Activated T-helper 1 cell treated with Interleukin-2 at 50 U/mL for 16 hours (primary cell): ENCODE results near the gene RIMS4.

Experiments used
- DNase-seq: peaks from one replicate; pipeline ENCODE4 v3.0.0-alpha.2; 2020; ENCODE audit warnings: low read depth

Gene RIMS4

DNA sequence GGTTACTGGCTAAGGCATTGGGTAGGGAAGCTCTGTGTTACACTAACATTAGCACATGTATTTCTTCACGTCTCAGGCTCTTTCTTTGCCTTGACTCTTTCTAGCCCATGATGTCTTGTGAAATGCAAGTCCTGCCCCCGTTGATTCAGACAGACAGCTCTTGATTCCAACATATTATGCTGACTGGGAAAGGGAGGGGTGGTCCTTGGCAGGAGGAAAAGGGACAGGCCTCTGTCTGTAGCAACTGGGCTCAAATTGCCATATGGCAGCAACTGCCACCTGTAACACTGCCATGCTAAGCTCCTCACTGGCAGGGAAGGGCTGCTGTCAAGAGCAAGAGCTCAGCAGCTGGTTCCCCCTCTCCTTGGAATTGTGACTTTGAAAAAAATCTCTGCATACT is 70.4 kb downstream of the RIMS4 start:
- DNase-seq: no peak

DNA sequence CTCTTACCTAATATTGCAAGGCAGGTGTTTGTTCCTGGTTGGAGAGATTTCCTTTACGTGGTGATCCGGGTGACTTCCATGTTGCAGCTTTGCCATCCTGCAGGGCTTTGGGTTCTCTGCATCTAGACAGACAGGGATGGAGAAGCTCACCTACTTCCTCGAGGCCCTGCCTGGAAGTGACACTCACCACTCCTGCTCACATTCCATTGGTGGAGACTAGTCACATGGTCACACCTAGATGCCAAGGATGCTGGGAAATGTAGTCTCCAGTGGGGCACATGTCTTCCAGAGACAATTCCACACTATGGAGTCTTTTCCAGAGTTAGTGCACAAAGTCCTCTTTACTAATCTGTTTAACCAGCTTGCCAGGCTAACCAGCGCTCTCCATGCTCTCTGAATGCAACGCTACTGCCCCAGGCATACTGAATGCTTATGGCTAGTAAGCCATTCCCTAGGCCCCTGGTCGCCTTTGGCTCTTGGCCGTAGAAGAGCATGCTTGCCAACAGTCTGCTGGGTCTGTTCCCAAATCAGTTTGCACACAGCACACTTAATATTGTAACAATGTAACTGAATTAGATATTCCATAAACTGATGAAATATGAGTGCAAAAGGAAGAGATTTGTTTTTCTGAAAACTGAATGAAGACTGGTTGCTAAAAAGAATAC is 71.4 kb downstream of the RIMS4 start:
- DNase-seq: no peak

DNA sequence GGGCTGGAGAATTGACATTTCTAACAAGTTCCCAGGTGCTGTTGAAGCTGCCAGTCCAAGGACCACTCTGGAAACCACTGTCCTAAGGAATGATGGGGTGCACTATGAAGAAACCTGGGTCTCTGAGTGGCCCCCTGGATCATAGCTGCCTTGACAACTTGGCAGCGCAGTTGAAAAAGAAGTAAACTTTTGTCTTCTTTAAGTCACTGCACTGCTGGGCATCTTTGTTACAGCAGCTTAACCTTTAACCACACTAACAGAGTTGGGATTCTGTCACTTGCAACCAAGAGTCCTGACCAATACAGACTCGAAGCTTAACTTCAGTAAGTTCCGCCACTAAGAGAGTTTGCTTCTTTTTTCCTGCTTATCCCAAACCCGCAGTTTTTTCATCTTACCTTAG is 73.2 kb downstream of the RIMS4 start:
- no peak for DNase-seq

DNA sequence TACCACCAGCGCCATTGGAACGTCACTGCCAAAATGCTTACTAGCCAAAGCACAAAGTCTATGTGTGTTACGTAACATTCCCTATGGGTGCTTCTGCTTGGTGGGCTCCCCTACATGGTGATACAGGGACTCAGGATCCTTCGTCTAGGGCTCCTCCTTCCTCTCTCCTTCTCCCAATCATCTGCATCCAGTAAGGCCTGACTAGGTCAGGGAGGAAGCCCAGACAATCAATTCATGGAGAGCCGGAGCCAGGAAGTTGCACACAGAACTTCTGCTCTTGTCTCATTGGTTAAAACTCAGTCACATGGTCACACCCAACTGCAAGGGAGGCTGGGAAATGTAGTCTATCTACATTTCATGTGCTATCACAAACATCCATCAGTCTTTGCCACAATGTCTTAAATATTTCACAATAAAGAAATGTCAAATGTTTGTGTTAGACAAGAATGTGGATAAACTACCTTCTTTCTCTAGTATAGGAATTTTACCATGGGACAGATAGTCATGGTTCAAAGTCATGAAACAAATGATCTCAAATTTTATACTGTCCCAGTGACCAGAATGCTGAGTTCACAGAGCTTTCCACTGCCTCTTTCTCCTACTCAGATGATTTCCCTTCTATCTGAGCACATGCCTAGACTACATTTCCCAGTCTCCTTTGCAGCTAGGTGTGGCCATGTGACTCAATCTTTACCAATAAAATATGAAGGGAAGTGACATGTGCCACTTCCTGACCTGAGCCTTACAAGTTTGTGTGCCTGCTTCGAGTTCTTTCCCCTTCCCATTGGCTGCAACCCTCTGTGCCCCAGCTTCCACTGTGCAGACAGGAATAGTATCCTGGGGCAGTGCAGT is 74.0 kb downstream of the RIMS4 start:
- no peak for DNase-seq

DNA sequence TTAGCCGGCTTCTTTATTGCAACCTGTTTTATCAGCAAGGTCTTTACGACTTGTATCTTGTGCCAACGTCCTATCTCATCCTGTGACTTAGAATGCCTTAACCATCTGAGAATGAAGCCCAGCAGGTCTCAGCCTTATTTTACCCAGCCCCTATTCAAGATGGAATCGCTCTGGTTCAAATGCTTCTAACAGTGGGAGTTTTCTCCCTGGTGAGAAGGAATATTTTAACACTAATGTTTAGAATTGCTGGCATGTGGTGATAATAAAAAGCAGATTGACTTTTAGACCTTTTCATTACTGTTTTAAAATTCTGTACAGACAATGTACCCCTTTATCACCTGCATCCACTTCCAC is 74.6 kb downstream of the RIMS4 start:
- DNase-seq: no peak

DNA sequence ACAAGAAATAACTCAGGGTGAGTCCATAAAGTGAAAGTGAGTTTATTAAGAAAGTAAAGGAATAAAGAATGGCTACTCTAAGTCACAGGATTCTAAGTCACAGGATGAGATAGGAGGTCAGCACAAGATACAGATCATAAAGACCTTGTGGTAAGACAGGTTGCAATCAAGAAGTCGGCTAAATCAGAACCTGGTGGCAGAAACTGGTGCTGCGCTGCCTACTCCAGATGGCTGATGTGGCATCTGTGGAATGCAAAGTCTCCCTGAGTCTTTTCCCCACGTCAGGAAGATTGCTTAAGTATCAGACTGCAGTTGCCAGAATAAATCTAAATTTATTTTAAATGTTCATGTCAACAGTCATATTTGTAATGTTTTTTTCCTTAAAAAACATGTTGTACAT is 75.4 kb downstream of the RIMS4 start:
- no peak for DNase-seq

DNA sequence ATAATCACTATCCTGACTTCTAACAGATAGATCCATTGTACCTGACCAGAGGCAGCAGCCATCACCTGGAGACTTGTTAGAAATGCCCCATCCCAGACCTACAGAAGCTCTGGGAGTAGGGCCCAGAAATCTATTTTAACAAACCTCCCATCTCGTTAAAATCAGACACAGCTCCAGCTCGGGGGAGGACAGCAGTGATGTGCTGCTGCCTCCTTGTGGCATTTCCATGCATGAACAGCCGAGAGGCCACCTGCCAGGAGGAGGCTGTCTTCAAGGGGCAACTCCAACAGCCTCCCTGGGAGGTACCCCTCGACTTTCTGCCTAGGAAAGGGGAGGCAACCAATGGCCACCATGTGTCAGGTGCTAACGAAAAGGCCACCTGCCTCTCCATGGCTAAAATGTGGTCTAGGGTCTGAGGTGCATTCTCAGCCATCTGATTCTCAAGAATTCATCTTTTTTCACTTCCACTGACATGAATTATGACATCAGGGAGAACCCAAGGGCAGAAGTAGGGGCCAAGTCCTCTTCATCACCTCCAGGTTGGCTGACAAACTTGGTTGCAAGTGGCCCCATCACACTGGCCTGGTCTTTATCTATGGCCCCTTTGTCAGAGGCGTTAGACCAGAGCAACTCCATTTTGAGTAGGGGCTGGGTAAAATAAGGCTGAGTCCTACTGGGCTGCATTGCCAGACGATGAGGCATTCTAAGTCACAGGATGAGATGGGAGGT is 76.8 kb downstream of the RIMS4 start:
- DNase-seq: peak; percentile 16

DNA sequence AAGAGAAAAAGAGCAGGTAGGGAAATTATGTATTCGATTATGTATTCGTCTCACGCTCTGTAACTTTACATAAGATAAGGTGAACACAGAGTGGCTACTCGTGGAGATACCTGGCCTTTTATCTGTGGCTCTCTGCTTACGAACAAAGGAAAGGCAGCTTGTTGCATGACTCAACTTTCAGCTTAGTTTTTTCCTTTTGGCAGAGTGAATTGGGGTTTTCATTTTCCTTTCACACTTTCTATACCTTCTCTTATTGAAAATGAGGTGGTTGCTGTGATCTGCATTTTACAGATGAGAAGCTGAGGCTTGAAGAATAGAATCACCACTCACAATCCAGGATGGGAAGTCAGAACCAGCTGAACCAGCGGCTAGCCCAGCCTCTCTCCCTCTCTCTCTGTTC is 78.0 kb downstream of the RIMS4 start:
- no peak for DNase-seq

DNA sequence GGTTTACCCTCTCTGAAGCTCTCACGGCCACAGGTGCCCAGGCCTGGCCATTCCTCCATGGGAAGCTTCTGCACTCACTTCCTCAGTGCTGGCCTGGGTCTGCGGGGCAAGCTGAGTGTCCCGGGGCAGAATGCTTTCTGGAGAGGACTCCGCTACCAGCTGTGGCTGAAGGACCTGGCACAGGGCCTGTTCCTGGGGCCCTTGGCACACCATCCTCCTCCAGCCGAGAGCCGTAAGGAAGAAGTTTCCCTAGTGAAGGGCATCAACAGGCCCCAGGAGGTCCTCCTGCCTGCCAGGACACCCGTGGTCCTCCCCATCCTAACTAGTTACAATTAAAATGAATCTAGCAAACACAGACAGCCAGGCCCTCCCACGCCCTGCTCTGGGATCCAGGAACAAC is 78.7 kb downstream of the RIMS4 start:
- DNase-seq: no peak

DNA sequence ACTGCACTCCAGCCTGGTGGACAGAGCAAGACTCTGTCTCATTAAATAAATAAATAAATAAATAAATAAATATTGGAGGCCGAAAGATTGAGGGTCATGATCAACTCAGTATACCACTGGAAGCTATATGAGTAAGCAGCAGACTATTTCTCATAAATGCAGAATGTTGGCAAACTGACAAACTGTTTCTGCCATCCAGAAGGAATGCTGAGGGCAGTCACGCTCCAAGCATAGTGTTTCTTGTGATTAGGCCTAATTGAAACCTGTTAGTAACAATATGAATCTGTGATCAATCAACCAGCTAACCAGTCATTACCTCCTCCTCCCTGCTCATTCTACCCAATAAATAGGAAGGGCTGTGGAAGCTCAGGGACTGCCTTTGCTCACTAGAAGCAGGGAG is 79.9 kb downstream of the RIMS4 start:
- DNase-seq: no peak

DNA sequence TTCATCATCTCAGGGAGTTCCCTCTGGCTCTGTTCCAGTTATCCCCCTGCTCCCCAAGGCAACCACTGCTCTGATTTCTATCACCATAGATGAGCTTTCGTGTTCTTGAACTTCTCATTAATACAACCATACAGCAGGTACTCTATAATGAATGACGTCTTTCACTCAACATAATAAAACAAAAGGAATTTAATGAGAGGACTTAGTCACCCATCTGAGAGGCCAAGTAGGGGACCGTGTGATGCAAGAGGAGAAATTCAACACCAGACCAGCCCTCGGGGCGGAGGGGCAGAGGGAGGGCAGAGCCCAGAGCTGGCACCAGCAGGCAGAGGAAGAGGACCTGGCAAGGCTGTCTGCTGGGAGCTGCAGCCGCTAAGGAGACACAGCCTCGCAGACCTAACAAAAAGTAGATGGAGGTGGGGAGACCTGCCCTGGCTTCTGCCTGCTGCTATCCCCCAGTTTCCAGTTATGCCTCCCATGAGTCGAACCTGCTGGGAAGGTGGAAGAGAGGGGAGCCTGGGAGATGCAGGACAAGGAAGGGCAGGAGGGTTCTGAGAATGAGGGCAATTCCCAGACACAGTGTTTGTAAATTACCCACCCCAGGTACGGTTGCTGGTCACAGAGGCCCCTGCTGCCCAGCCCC is 81.4 kb downstream of the RIMS4 start:
- no peak for DNase-seq

DNA sequence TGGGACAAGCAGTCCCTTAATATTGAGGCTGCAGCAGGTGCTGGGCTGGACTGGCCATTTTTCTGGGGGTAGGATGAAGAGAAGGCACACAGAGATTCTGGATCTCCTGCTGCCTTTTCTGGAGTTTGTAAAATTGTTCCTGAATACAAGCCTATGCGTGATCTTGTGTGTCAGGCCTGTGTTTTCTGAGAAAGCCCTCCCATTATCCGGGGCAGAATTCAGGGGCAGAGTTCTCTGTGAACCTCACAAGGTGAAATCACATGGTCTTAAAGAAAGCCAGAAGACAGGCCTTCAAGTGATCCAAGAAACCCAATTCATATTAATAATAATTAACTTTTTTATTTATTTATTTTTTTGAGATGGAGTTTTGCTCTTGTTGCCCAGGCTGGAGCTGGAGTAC is 82.7 kb downstream of the RIMS4 start:
- DNase-seq: no peak

DNA sequence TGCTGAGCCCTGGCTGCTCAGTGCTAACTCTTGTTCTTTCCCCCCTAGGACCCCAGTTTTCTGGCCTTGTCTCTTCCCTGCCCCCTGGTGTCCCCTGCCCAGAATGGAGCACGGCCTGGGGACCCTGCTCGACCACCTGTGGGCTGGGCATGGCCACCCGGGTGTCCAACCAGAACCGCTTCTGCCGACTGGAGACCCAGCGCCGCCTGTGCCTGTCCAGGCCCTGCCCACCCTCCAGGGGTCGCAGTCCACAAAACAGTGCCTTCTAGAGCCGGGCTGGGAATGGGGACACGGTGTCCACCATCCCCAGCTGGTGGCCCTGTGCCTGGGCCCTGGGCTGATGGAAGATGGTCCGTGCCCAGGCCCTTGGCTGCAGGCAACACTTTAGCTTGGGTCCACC is 83.3 kb downstream of the RIMS4 start:
- no peak for DNase-seq

DNA sequence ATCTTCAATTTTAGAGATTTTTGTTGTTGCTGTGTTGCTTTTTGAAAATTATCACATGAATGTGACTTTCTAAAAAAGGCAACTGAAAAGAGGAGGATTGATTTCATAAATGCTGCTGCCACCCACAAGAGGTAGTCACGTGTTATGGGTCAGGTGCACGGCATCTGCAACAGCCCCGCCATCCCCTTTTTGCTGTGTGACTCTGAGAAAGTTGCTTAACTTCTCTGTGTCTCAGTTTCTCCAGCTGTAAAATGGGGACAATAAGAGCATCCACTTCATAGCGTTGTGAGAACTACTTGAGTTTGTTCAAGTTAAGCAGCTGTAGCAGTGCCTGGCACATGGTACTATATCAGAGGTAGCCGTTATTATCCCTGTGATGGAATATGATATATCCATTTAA is 84.5 kb downstream of the RIMS4 start:
- DNase-seq: no peak

DNA sequence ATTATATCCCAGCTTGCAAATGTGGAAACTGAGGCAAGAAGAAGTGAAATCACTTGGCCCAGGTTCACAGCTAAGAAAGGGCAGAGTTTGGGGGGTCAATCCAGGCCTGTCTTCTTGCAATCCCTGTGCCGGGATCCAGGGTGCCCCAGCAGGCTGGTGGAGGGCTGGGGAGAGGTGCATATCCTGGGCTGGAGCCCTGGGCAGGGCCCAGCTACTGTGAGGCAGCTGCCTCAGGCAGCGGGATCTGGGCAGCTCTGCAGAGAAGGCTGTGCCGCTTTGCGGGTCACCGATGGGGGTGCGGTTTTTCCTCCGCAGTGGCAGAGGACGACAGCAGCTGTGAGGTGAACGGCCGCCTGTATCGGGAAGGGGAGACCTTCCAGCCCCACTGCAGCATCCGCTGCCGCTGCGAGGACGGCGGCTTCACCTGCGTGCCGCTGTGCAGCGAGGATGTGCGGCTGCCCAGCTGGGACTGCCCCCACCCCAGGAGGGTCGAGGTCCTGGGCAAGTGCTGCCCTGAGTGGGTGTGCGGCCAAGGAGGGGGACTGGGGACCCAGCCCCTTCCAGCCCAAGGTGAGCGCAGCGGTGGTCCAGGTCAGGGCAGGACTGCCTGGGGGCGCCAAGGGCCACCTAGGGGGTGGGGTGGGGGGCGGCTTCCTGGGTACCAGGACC is 85.8 kb downstream of the RIMS4 start:
- no peak for DNase-seq

DNA sequence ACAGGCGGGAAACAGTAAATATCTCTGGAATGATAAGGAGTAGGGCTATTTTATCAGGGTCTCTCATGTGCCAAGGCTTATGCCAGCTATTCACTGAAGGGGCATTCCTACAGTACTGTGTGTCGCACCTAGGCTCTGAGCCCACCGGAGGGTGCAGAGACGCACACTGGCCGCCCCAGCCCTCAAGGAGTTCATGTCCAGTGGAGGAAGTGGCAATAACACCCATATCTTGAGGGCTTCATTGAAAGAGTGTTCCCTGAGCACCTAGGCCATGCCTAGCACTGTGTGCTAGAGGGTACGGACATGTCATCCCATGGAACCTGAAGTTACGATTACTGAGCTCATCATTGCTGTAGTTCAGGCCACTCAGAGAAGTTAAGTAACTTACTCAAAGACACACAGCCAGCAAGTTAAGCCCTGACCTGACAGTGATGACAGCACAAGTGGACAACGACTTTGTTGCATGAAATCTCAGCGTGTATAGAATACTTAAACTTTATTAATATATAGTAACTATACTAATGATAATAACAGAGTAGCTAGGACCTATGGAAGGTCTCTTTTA is 86.5 kb downstream of the RIMS4 start:
- DNase-seq: no peak

DNA sequence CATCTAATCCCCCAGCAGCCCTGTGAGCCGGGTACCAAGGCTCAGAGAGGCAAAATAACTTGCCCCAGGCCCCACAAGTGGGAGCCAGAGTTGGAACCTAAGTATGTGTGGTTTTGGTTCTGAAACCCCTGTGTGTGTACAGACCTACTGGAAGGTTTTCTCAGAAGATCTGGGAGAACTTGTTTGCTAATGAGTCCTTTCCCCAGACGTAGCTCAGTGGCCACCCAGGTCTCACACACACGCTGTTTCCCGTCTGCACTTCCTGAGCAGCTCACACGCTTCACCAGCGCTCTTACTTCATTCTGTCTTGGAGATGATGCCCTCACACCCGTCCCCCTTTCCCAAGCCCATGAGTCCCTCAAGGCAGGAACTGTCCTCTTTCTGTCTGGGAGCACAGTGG is 87.0 kb downstream of the RIMS4 start:
- no peak for DNase-seq

DNA sequence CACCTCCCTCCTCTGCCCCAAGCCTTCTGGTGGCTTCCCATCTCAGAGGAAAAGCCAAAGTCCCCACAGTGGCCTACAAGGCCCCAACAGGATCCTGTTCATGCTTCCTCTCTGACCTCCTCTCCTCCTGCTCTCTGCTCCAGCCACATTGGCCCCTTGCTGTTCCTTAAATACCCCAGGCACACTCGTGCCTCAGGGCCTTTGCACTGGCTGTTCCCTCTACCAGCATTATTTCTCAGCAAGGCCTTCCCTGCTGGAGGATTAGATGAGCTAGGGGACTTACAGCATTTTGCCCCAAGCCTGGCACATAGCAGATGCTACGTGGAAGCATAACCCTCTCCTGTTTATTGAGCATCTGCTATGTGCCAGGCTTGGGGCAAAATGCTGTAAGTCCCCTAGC is 87.4 kb downstream of the RIMS4 start:
- DNase-seq: no peak

DNA sequence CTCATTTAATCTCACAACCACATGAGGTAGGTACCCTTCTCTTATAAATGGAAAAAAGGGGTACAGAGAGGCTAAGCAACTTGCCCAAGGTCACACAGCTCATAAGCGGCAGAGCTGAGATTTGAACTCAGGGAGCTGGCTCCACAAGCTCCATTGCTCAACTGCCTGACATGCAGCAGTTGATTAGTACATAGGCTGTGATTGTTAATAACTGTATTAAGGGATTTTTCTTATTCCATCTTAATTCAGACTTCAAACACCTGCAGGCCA is 88.6 kb downstream of the RIMS4 start:
- DNase-seq: no peak

DNA sequence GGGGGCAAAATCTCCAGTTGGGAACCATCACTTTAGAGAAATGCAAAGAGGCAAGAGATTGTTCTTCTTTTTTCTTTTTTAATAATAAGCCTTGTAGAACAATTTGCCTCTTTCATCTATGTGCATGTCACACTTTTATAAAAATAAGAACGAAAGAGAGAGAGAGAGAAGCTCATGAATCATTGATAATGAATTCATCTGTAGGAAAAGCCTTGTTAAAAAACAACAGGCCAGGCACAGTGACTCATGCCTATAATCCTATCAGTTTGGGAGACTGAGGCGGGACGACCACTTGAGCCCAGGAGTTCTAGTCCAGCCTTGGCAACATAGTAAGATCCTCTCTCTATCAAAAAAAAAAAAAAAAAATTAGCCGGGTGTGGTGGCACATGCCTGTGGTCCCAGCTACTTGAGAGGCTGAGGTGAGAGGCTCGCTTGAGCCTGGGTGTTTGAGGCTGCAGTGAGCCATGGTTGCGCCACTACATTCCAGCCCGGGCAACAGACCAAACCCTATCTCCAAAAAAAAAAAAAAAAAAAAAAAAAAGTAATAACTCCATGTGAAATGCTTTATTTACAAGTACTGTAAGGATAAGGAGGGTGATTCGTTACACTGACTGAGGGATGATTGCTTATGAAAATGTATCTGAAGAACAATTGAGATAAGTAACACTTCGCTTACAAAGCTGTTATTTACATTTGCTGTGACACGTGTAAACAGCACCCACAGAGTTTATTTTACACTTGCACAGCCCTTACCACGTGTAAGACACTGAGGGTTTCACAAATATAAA is 89.2 kb downstream of the RIMS4 start:
- DNase-seq: no peak

DNA sequence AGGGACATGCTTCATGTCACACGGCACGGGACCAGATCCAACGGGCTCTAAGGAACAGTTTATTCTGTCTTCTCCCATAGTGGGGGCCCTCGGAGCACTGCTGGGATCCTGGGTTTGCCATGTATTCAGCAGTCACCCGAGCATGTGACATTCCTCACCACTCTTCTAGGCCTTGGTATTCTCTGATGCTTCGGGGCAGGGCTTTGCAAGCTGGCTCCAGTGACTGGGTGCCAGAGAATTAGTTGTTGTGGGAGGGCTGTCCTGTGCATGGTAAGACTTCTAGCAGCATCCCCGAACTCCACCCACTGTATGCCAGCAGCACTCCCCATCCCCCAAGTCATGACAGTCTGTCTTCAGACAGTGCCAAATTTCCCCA is 89.7 kb downstream of the RIMS4 start:
- DNase-seq: no peak
